Liver (tissue), 9 donors: ENCODE data around the gene NKX2-8. TPM values are rescaled to one million over a fixed set of nuclear protein-coding genes. Genes with fewer than 3 reads are reported as not detected.

Experiments
- DNase-seq: peaks from one replicate; pipeline ENCODE4 v3.0.0-alpha.2; 2017; ENCODE audit warnings: low spot score
- H3K27ac ChIP-seq, 2 donors: one replicate each; pipeline ENCODE4 v1.7.0; 2013; ENCODE audit warnings: inconsistent platforms in 2 of 2, low read length in 2 of 2, control low read depth in 1 of 2, low read depth in 1 of 2, mild to moderate bottlenecking in 1 of 2
- H3K27me3 ChIP-seq, 4 donors: one replicate each; pipeline versions ENCODE4 v1.6.1 to v1.7.0; 2013; ENCODE audit warnings: low read length in 3 of 4, inconsistent platforms in 1 of 4, mild to moderate bottlenecking in 1 of 4, moderate library complexity in 1 of 4; ENCODE audit not compliant: control insufficient read depth in 4 of 4, insufficient read depth in 4 of 4
- H3K36me3 ChIP-seq, 4 donors: one replicate each; pipeline versions ENCODE4 v1.6.1 to v1.7.0; 2013; ENCODE audit warnings: low read length in 3 of 4, mild to moderate bottlenecking in 3 of 4, low read depth in 1 of 4, moderate library complexity in 1 of 4; ENCODE audit not compliant: control insufficient read depth in 4 of 4, insufficient read depth in 3 of 4
- H3K4me1 ChIP-seq, 4 donors: one replicate each; pipeline versions ENCODE4 v1.6.1 to v1.7.0; 2013; ENCODE audit warnings: low read length in 3 of 4, mild to moderate bottlenecking in 3 of 4, moderate library complexity in 1 of 4; ENCODE audit not compliant: control insufficient read depth in 4 of 4, insufficient read depth in 4 of 4
- H3K4me3 ChIP-seq, 3 donors: one replicate each; pipeline versions ENCODE4 v1.6.1 to v1.7.0; 2013; ENCODE audit warnings: low read length in 3 of 3, control low read depth in 1 of 3, low read depth in 1 of 3, mild to moderate bottlenecking in 1 of 3
- H3K9ac ChIP-seq, 2 donors: one replicate each; pipeline ENCODE4 v1.7.0; 2013; ENCODE audit warnings: low read length in 2 of 2, mild to moderate bottlenecking in 2 of 2, moderate library complexity in 2 of 2, control low read depth in 1 of 2, low read depth in 1 of 2
- H3K9me3 ChIP-seq, 4 donors: one replicate each; pipeline versions ENCODE4 v1.6.1 to v1.7.0; 2013; ENCODE audit warnings: low read length in 3 of 4; ENCODE audit not compliant: control insufficient read depth in 4 of 4
- EGR1 ChIP-seq, 2 donors: IDR thresholded peaks; 2 replicates each; pipeline ENCODE4 v1.6.1; 2016 to 2018; ENCODE audit warnings: antibody characterized with exemption in 2 of 2, low read depth in 2 of 2
- FOXA1 ChIP-seq: IDR thresholded peaks from 2 replicates; pipeline ENCODE4 v1.6.1; 2016; ENCODE audit warnings: antibody characterized with exemption
- FOXA2 ChIP-seq: IDR thresholded peaks from 2 replicates; pipeline ENCODE4 v1.6.1; 2016; ENCODE audit warnings: antibody characterized with exemption
- HNF4A ChIP-seq, 2 donors: conservative IDR thresholded peaks; 2 replicates each; pipeline ENCODE4 v1.6.1; 2016; ENCODE audit warnings: antibody characterized with exemption in 2 of 2, mild to moderate bottlenecking in 2 of 2
- HNF4G ChIP-seq: IDR thresholded peaks from 2 replicates; pipeline ENCODE4 v1.6.1; 2016; ENCODE audit warnings: antibody characterized with exemption
- JUND ChIP-seq, 2 donors: IDR thresholded peaks; 2 replicates each; pipeline ENCODE4 v1.6.1; 2016; ENCODE audit warnings: antibody characterized with exemption in 2 of 2
- NR2F2 ChIP-seq: IDR thresholded peaks from 2 replicates; pipeline ENCODE4 v1.6.1; 2016; ENCODE audit warnings: antibody characterized with exemption
- RAD21 ChIP-seq, 2 donors: IDR thresholded peaks; 2 replicates each; pipeline ENCODE4 v1.6.1; 2016; ENCODE audit warnings: antibody characterized with exemption in 2 of 2, mild to moderate bottlenecking in 2 of 2
- RXRA ChIP-seq, 2 donors: IDR thresholded peaks; 2 replicates each; pipeline ENCODE4 v1.6.1; 2017 to 2018; ENCODE audit warnings: antibody characterized with exemption in 2 of 2, mild to moderate bottlenecking in 1 of 2
- SP1 ChIP-seq: IDR thresholded peaks from 2 replicates; pipeline ENCODE4 v1.6.1; 2018; ENCODE audit warnings: antibody characterized with exemption, mild to moderate bottlenecking
- TAF1 ChIP-seq: conservative IDR thresholded peaks from 2 replicates; pipeline ENCODE4 v1.6.1; 2016; ENCODE audit warnings: antibody characterized with exemption, mild to moderate bottlenecking
- YY1 ChIP-seq: IDR thresholded peaks from 2 replicates; pipeline ENCODE4 v1.6.1; 2016; ENCODE audit warnings: antibody characterized with exemption, mild to moderate bottlenecking
- WGBS: extraction: QIAGEN DNeasy Blood & Tissue Kit; methylation state at CpG from one replicate; pipeline ENCODE4 v1.1.7; 2013; 5-methylcytosine and 5-hydroxymethylcytosine counted together
- polyA plus RNA-seq, 2 donors: library from polyadenylated mRNA; stranded (reverse) in 1 of 2; unstranded in 1 of 2; fragments of 200-250 nt in 1 of 2; fragments of >200 nt in 1 of 2; fragmentation: Nextera tagmentation in 1 of 2; extraction: Ambion mirVana in 1 of 2; gene quantifications; one replicate each; pipeline versions ENCODE4 v1.2.1 to v1.2.3, GENCODE V29; 2013 to 2015
- total RNA-seq, 2 donors: library from RNA; depleted of rRNA; stranded (reverse); fragments of >200 nt; gene quantifications; one replicate each; pipeline ENCODE4 v1.2.3, GENCODE V29; 2014
- TF ChIP-seq, protein P1 (sequence below): IDR thresholded peaks from 2 replicates; pipeline ENCODE4 v1.6.1; 2016; ENCODE audit warnings: antibody characterized with exemption
- TF ChIP-seq, protein P2 (sequence below): IDR thresholded peaks from 2 replicates; pipeline ENCODE4 v1.6.1; 2016; ENCODE audit warnings: antibody characterized with exemption, mild to moderate bottlenecking
- TF ChIP-seq, protein P3 (sequence below): fragments of 150-350 bp; IDR thresholded peaks from 2 replicates; pipeline ENCODE4 v1.5.1; 2017; ENCODE audit warnings: improper control_type of control experiment, low read depth, low read length; ENCODE audit not compliant: missing input control
- TF ChIP-seq, protein P4 (sequence below): IDR thresholded peaks from 2 replicates; pipeline ENCODE4 v1.6.1; 2016; ENCODE audit warnings: antibody characterized with exemption
- donor health status: healthy.
- donor health status: healthy.
- donor health status: healthy.
- donor health status: healthy.
- donor health status: healthy.

NKX2-8 gene
- total and polyA plus RNA-seq, 4 donors = 0.33 TPM; not detected in 3

DNA sequence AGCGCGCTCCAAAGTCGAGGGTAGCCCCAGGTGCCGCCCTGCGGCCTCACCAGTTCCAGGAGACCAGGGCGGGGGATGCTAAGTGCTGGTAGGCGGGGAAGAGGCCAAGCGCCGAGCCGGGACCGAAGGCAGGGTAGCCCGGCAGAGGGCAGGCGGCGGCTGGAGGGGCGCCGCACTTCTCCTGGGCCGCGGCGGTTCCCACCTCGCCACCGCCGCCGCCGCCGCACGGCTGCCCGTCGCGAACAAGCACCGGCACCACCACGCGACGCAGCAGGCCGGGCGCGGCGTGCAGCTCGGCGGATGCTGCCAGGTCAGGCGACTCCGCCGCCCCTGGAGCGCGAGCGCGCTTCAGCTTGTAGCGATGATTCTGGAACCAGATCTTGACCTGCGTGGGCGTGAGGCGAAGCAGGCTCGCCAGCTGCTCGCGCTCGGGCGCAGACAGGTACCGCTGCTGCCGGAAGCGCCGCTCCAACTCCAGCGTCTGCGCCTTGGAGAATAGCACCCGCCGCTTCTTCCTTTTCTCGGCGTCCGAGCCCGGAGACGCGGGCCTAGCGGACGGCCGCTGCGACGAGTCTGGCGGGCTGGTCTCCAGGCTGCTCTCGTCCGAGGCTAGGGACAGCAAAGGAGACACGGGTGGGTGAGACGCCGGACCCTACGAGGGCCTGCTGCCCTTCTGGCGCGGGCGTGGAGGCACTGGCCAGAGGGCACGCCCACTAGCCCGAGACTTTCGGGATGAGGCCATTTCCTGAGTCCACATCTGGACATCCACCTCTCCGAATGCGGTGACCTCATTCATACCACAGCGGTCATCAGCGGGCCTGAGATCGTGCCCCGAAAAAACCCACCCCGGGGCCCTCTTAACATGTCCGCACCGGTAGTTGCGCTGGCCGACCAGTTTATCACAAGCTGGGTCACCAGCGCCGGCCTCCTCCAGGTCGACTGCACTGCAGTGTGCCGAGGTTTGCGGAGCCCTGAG, 1.3 kb downstream of the NKX2-8 start:
- WGBS = 13% methylated on average over 103 of the region's 103 CpGs
- H3K27me3 ChIP-seq = peaks cover 0 to 12% (median 4%) of the 10 kb centered on the region in 4 donors
- DNase-seq = no peak

DNA sequence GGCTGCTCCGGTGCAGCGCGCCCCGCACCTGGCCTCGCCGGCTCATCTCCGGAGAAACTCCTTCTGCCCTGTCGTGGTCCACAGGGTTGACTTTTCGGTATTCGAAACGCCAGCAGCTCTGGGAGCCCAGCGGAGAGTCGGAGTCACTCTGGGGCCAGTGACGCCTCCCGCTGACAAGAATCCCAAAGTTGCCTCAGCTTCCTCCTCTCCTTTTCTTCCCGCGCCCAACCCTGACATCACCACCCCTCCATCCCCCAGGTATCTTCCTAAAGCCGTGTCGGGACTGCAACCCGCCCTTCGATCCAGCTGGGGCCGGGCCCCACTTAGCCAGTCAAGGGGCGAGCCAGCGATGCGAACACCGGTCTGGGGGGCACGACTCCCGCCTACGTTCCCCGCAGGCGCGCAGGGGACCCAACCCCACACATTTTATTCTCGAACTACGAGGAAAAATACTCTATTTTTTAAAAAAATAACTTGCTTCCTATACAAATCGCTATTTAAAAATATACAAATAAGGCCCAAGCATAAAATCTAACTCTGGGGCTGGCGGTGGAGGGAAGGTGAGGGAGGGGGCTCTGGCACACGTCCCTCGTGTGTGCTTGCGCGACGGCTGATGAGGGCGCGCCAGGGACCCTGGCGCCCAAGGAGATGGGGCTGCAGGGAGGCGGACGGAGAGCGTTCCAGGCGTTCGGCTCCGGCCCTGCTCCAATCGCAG, 2.1 kb downstream of the NKX2-8 start:
- Histone ChIP-seq H3K27me3 (peaks cover 0 to 12% (median 4%) of the 10 kb centered on the region in 4 donors), H3K4me1 (peaks cover 3 to 18% (median 13%) of the 10 kb centered on the region in 4 donors), H3K27ac (no peak overlapping the region), H3K36me3 (no peaks in the 10 kb centered on the region), H3K4me3 (no peak overlapping the region), H3K9ac (no peak overlapping the region), H3K9me3 (peaks cover 0 to 5% (median 2%) of the 10 kb centered on the region in 4 donors)
- TF ChIP-seq, protein P1, sequence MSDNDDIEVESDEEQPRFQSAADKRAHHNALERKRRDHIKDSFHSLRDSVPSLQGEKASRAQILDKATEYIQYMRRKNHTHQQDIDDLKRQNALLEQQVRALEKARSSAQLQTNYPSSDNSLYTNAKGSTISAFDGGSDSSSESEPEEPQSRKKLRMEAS = no peak
- no peak for TF ChIP-seq YY1
- no peak for TF ChIP-seq TAF1
- TF ChIP-seq, protein P2, sequence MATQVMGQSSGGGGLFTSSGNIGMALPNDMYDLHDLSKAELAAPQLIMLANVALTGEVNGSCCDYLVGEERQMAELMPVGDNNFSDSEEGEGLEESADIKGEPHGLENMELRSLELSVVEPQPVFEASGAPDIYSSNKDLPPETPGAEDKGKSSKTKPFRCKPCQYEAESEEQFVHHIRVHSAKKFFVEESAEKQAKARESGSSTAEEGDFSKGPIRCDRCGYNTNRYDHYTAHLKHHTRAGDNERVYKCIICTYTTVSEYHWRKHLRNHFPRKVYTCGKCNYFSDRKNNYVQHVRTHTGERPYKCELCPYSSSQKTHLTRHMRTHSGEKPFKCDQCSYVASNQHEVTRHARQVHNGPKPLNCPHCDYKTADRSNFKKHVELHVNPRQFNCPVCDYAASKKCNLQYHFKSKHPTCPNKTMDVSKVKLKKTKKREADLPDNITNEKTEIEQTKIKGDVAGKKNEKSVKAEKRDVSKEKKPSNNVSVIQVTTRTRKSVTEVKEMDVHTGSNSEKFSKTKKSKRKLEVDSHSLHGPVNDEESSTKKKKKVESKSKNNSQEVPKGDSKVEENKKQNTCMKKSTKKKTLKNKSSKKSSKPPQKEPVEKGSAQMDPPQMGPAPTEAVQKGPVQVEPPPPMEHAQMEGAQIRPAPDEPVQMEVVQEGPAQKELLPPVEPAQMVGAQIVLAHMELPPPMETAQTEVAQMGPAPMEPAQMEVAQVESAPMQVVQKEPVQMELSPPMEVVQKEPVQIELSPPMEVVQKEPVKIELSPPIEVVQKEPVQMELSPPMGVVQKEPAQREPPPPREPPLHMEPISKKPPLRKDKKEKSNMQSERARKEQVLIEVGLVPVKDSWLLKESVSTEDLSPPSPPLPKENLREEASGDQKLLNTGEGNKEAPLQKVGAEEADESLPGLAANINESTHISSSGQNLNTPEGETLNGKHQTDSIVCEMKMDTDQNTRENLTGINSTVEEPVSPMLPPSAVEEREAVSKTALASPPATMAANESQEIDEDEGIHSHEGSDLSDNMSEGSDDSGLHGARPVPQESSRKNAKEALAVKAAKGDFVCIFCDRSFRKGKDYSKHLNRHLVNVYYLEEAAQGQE = no peak
- TF ChIP-seq JUND (IDR thresholded peaks at IDR 0.05) = no peak
- no peak for TF ChIP-seq RAD21 (IDR thresholded peaks at IDR 0.05)
- TF ChIP-seq, protein P3, sequence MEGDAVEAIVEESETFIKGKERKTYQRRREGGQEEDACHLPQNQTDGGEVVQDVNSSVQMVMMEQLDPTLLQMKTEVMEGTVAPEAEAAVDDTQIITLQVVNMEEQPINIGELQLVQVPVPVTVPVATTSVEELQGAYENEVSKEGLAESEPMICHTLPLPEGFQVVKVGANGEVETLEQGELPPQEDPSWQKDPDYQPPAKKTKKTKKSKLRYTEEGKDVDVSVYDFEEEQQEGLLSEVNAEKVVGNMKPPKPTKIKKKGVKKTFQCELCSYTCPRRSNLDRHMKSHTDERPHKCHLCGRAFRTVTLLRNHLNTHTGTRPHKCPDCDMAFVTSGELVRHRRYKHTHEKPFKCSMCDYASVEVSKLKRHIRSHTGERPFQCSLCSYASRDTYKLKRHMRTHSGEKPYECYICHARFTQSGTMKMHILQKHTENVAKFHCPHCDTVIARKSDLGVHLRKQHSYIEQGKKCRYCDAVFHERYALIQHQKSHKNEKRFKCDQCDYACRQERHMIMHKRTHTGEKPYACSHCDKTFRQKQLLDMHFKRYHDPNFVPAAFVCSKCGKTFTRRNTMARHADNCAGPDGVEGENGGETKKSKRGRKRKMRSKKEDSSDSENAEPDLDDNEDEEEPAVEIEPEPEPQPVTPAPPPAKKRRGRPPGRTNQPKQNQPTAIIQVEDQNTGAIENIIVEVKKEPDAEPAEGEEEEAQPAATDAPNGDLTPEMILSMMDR = no peak
- TF ChIP-seq EGR1 (IDR thresholded peaks at IDR 0.05; ENCODE audit: low read depth in 2 of 2) = no peak
- TF ChIP-seq HNF4G = no peak
- TF ChIP-seq SP1 = no peak
- no peak for TF ChIP-seq HNF4A (conservative IDR thresholded peaks at IDR 0.05)
- TF ChIP-seq NR2F2 = no peak
- no peak for TF ChIP-seq RXRA (IDR thresholded peaks at IDR 0.05)
- no peak for TF ChIP-seq FOXA2
- TF ChIP-seq FOXA1 = no peak
- TF ChIP-seq, protein P4, sequence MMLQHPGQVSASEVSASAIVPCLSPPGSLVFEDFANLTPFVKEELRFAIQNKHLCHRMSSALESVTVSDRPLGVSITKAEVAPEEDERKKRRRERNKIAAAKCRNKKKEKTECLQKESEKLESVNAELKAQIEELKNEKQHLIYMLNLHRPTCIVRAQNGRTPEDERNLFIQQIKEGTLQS = no peak
- no peak for DNase-seq
- WGBS = 57% methylated on average over 51 of the region's 51 CpGs

More for the DNA sequence above, 1.3 kb downstream of the NKX2-8 start:
- Histone ChIP-seq H3K4me1 (peaks cover 3 to 18% (median 13%) of the 10 kb centered on the region in 4 donors), H3K9me3 (peaks cover 0 to 5% (median 2%) of the 10 kb centered on the region in 4 donors), H3K36me3 (no peaks in the 10 kb centered on the region), H3K4me3 (peak overlapping the region in 2 of 3 donors; percentile 36 to 49), H3K9ac (no peak overlapping the region), H3K27ac (no peak overlapping the region)
- TF ChIP-seq RAD21 (IDR thresholded peaks at IDR 0.05) (no peak), EGR1 (IDR thresholded peaks at IDR 0.05; ENCODE audit: low read depth in 2 of 2) (peak in 1 of 2 donors; percentile 32)
